Epithelial cell of alveolus of lung (primary cell): Measurements from ENCODE around the gene EPHA5. TPM values are rescaled to one million over a fixed set of nuclear protein-coding genes. Genes with fewer than 3 reads are reported as not detected.

Experiments used
- total RNA-seq: library from RNA; depleted of rRNA; stranded (reverse); fragments of >200 nt; gene quantifications from 2 replicates; pipeline ENCODE4 v1.2.1, GENCODE V29; 2015

The EPHA5 gene
- 0.26 and 0.48 TPM in 2 replicates for total RNA-seq

GRCh38 chr4:65670331-65671031 lies at the start of gene EPHA5:
Gene EPHA5, minus strand, starts transcription at chr4:65670489. Its CDS starts 747 bp downstream, at chr4:65669742.

